SK-N-SH (cell line): ENCODE data around the gene SPOUT1.

Experiments
- CTCF ChIP-seq: fragments of 200-600 bp; sonication (generic); IDR thresholded peaks from 2 replicates; pipeline ENCODE4 v1.6.1; 2017; ENCODE audit warnings: antibody characterized with exemption, mild to moderate bottlenecking, moderate library complexity
- EP300 ChIP-seq, 2 experiments: IDR thresholded peaks; 2 replicates each; pipeline versions ENCODE4 v1.4.0 to v1.6.1; 2012; ENCODE audit warnings: borderline replicate concordance in 1 of 2, low read depth in 1 of 2, low read length in 1 of 2
- MXI1 ChIP-seq: IDR thresholded peaks from 2 replicates; pipeline ENCODE4 v1.6.1; 2012; ENCODE audit warnings: mild to moderate bottlenecking, low read depth, low read length, improper control_type of control experiment
- POLR2AphosphoS5 ChIP-seq: IDR thresholded peaks from 2 replicates; pipeline ENCODE4 v1.6.1; 2012; ENCODE audit warnings: low read depth, low read length
- RAD21 ChIP-seq: IDR thresholded peaks from 2 replicates; pipeline ENCODE4 v1.6.1; 2012; ENCODE audit warnings: mild to moderate bottlenecking, low read length
- TCF12 ChIP-seq: IDR thresholded peaks from 2 replicates; pipeline ENCODE4 v1.4.0; 2012
- USF2 ChIP-seq: fragments of 150-350 bp; IDR thresholded peaks from 2 replicates; pipeline ENCODE4 v1.6.1; 2017; ENCODE audit warnings: antibody characterized with exemption, low read length, low read depth, borderline replicate concordance
- ZBTB33 ChIP-seq: IDR thresholded peaks from 2 replicates; pipeline ENCODE4 v1.4.0; 2012; ENCODE audit warnings: low read depth, borderline replicate concordance

DNA sequence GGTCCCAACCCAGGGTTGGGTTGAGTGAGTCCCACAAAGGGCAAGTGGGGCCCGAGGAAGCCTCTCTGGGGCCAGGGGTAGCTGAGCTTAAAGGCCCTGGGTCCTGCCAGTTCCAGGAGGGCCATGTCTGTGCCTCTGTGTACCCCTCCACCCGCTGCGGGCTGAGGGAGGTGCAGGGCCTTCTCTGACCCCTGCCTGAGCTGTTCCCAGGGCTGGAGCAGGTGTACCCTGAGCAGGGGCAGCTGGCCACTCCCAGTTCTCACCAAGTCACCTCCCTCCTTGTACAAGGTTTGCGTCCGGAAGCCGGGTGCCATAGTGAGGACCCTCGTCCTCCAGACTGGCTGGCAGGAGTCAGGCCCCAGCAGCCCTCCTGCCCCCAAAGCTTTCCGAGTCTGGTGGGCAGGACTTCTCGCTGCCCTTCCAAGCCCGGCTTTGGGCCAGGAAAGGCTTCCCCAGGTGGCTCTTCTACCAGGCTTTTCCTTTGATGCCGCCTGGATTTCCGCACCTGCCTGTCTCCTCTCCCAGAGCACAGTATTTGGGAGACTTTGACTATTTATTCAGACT, 20.5 kb downstream of the SPOUT1 start:
- TF ChIP-seq CTCF, result no peak
- no peak for TF ChIP-seq MXI1
- no peak for TF ChIP-seq TCF12
- TF ChIP-seq ZBTB33, result no peak
- no peak for TF ChIP-seq RAD21
- TF ChIP-seq USF2, result no peak
- TF ChIP-seq EP300 (IDR thresholded peaks at IDR 0.05; ENCODE audit: borderline replicate concordance in 1 of 2, low read depth in 1 of 2, low read length in 1 of 2), result no peak
- TF ChIP-seq POLR2AphosphoS5, result no peak
